H9 (cell line): ENCODE results near the gene VEGFD. TPM values are rescaled to one million over a fixed set of nuclear protein-coding genes. Genes with fewer than 3 reads are reported as not detected.

Experiments used
- DNase-seq: peaks from one replicate; pipeline ENCODE4 v3.0.0-alpha.2; 2017
- H2AFZ ChIP-seq: one replicate; pipeline ENCODE4 v1.6.1; 2013; ENCODE audit warnings: mild to moderate bottlenecking, low read length, control low read depth, moderate library complexity
- H2AK5ac ChIP-seq: 2 replicates; pipeline ENCODE4 v1.6.1; 2013; ENCODE audit warnings: low read length, control low read depth, mixed read lengths; ENCODE audit not compliant: insufficient read length
- H2BK120ac ChIP-seq: one replicate; pipeline ENCODE4 v1.6.1; 2013; ENCODE audit warnings: low read depth, mild to moderate bottlenecking, low read length, control low read depth, inconsistent platforms; ENCODE audit not compliant: poor library complexity, severe bottlenecking
- H2BK12ac ChIP-seq: 2 replicates; pipeline ENCODE4 v1.6.1; 2013; ENCODE audit warnings: low read length, control low read depth, mixed read lengths, low read depth; ENCODE audit not compliant: insufficient read length
- H2BK15ac ChIP-seq: 2 replicates; pipeline ENCODE4 v1.6.1; 2013; ENCODE audit warnings: low read depth, low read length, control low read depth
- H2BK20ac ChIP-seq: one replicate; pipeline ENCODE4 v1.6.1; 2013; ENCODE audit warnings: low read depth, mild to moderate bottlenecking, low read length, control low read depth, inconsistent platforms; ENCODE audit not compliant: poor library complexity, severe bottlenecking
- H2BK5ac ChIP-seq: 2 replicates; pipeline ENCODE4 v1.6.1; 2013; ENCODE audit warnings: low read length, control low read depth, mixed read lengths; ENCODE audit not compliant: insufficient read length
- H3K14ac ChIP-seq: 2 replicates; pipeline ENCODE4 v1.6.1; 2013; ENCODE audit warnings: low read length, control low read depth; ENCODE audit not compliant: insufficient read depth
- H3K18ac ChIP-seq: 2 replicates; pipeline ENCODE4 v1.6.1; 2013; ENCODE audit warnings: low read depth, mild to moderate bottlenecking, mixed read lengths, low read length, control low read depth; ENCODE audit not compliant: insufficient read length
- H3K23ac ChIP-seq: 2 replicates; pipeline ENCODE4 v1.6.1; 2013; ENCODE audit warnings: low read length, control low read depth, mixed read lengths, low read depth; ENCODE audit not compliant: insufficient read length
- H3K23me2 ChIP-seq: 2 replicates; pipeline ENCODE4 v1.6.1; 2013; ENCODE audit warnings: low read depth, mild to moderate bottlenecking, mixed read lengths, low read length, control low read depth; ENCODE audit not compliant: insufficient read length, poor library complexity, severe bottlenecking
- H3K27ac ChIP-seq: 2 replicates; pipeline ENCODE4 v1.5.1; 2013; ENCODE audit warnings: low read length, control low read depth, mixed read lengths, low read depth; ENCODE audit not compliant: insufficient read length
- H3K27me3 ChIP-seq: 2 replicates; pipeline ENCODE4 v1.6.1; 2013; ENCODE audit warnings: low read length, control low read depth, inconsistent platforms; ENCODE audit not compliant: insufficient read depth
- H3K4ac ChIP-seq: 2 replicates; pipeline ENCODE4 v1.6.1; 2013; ENCODE audit warnings: low read depth, mild to moderate bottlenecking, control low read depth, inconsistent platforms, low read length, moderate library complexity
- H3K4me1 ChIP-seq: 2 replicates; pipeline ENCODE4 v1.6.1; 2013; ENCODE audit warnings: low read length, control low read depth, inconsistent platforms; ENCODE audit not compliant: insufficient read depth
- H3K4me2 ChIP-seq: 2 replicates; pipeline ENCODE4 v1.6.1; 2013; ENCODE audit warnings: low read length, control low read depth, mixed read lengths; ENCODE audit not compliant: insufficient read length, insufficient read depth
- H3K56ac ChIP-seq: 2 replicates; pipeline ENCODE4 v1.6.1; 2013; ENCODE audit warnings: low read depth, mild to moderate bottlenecking, mixed read lengths, low read length, control low read depth; ENCODE audit not compliant: insufficient read length
- H3K79me1 ChIP-seq: 2 replicates; pipeline ENCODE4 v1.6.1; 2013; ENCODE audit warnings: low read depth, mild to moderate bottlenecking, moderate library complexity, low read length, control low read depth, inconsistent platforms; ENCODE audit not compliant: insufficient read depth, poor library complexity, severe bottlenecking
- H3K79me2 ChIP-seq: 2 replicates; pipeline ENCODE4 v1.6.1; 2013; ENCODE audit warnings: low read length, control low read depth, inconsistent platforms; ENCODE audit not compliant: insufficient read depth
- H3K9ac ChIP-seq: 2 replicates; pipeline ENCODE4 v1.6.1; 2013; ENCODE audit warnings: low read length, control low read depth, mixed read lengths; ENCODE audit not compliant: insufficient read length; ENCODE audit errors: extremely low read depth
- H3K9me3 ChIP-seq: one replicate; pipeline ENCODE4 v1.6.1; 2013; ENCODE audit warnings: low read depth, low read length, inconsistent platforms; ENCODE audit not compliant: control insufficient read depth
- H3T11ph ChIP-seq: one replicate; pipeline ENCODE4 v1.6.1; 2013; ENCODE audit warnings: mild to moderate bottlenecking, low read length, control low read depth, inconsistent platforms
- H4K20me1 ChIP-seq: one replicate; pipeline ENCODE4 v1.6.1; 2013; ENCODE audit not compliant: control insufficient read depth, insufficient read length, insufficient read depth
- H4K5ac ChIP-seq: 2 replicates; pipeline ENCODE4 v1.6.1; 2013; ENCODE audit warnings: low read depth, mild to moderate bottlenecking, mixed read lengths, low read length, control low read depth; ENCODE audit not compliant: insufficient read length
- H4K8ac ChIP-seq: replicated peaks from 2 replicates; pipeline ENCODE4 v1.6.1; 2013; ENCODE audit warnings: low read length, control low read depth, mixed read lengths, low read depth; ENCODE audit not compliant: insufficient read length
- H4K91ac ChIP-seq: 2 replicates; pipeline ENCODE4 v1.6.1; 2013; ENCODE audit warnings: low read depth, mild to moderate bottlenecking, moderate library complexity, mixed read lengths, low read length, control low read depth; ENCODE audit not compliant: insufficient read length
- H3K27ac Mint-ChIP-seq, 3 experiments: 2 replicates in 2 of 3; 3 replicates in 1 of 3; pipeline ENCODE4 v1.8.0; 2020 to 2021; ENCODE audit warnings: mixed read lengths in 3 of 3, mild to moderate bottlenecking in 1 of 3, moderate library complexity in 1 of 3
- H3K27me3 Mint-ChIP-seq: 2 replicates; pipeline ENCODE4 v1.8.0; 2021; ENCODE audit warnings: low read depth, mild to moderate bottlenecking, moderate library complexity, mixed read lengths
- H3K36me3 Mint-ChIP-seq, 3 experiments: 2 replicates in 2 of 3; 3 replicates in 1 of 3; pipeline ENCODE4 v1.8.0; 2020 to 2021; ENCODE audit warnings: low read depth in 3 of 3, mixed read lengths in 3 of 3; ENCODE audit not compliant: insufficient read depth in 1 of 3
- H3K4me1 Mint-ChIP-seq, 2 experiments: 2 replicates each; pipeline ENCODE4 v1.8.0; 2020; ENCODE audit warnings: mixed read lengths in 2 of 2
- H3K4me3 Mint-ChIP-seq, 2 experiments: 2 replicates in 1 of 2; 3 replicates in 1 of 2; pipeline ENCODE4 v1.8.0; 2020 to 2021; ENCODE audit warnings: mild to moderate bottlenecking in 2 of 2, mixed read lengths in 2 of 2, moderate library complexity in 1 of 2
- H3K9me3 Mint-ChIP-seq, 2 experiments: 2 replicates in 1 of 2; 3 replicates in 1 of 2; pipeline ENCODE4 v1.8.0; 2020; ENCODE audit warnings: mild to moderate bottlenecking in 2 of 2, mixed read lengths in 2 of 2, moderate library complexity in 1 of 2
- WGBS: extraction: QIAGEN DNeasy Blood & Tissue Kit; methylation state at CpG from one replicate; pipeline ENCODE4 v1.1.7; 2013; ENCODE audit warnings: missing lambda C conversion rate, low lambda C conversion rate, mixed read lengths; ENCODE audit not compliant: insufficient read length; ENCODE audit errors: extremely low coverage; 5-methylcytosine and 5-hydroxymethylcytosine counted together
- total RNA-seq: library from RNA; stranded (reverse); gene quantifications from 2 replicates; pipeline ENCODE4 v1.2.1, GENCODE V29; 2021
- TF ChIP-seq, protein P1 (sequence below): fragments of 200-600 bp; sonication (generic); conservative IDR thresholded peaks from 3 replicates; pipeline ENCODE4 v1.8.0; 2021; ENCODE audit warnings: antibody characterized with exemption, mild to moderate bottlenecking

VEGFD gene
- total RNA-seq, 1 experiment from 2014 or later = 0.11 TPM

DNA sequence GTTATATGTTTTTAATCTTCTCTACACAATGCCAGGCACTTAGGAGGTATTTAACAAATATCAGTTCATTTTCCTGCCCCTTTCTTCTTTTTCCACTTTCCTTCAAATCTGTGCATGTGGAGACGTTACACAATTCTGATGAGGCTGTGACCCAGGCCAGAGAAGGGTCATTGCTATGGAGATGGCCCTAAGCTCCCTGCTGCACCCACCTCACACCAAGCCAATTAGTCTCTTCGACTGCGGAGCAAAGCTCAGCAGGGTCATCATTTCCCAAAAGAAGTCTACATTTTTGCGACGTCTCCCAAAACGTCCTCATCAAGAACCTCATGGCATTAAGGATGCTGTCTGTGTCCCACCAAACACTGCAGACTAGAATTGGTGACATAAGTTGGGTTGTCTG, 28.9 kb upstream of the VEGFD start:
- H3K18ac ChIP-seq = no peak overlapping the region
- H3K27ac ChIP-seq = no peak overlapping the region
- WGBS = no CpG with 5 or more reads among the region's 6 CpGs
- no peak overlapping the region for H2AFZ ChIP-seq
- Mint-ChIP-seq H3K27ac (no peak overlapping the region), H3K9me3 (peaks cover 5 to 6% of the 10 kb centered on the region in 2 experiments), H3K27me3 (no peaks in the 10 kb centered on the region; the same call in 1 of the 2 replicates), H3K36me3 (peaks cover 6 to 16% (median 13%) of the 10 kb centered on the region in 3 experiments), H3K4me3 (no peak overlapping the region), H3K4me1 (peaks cover 8 to 15% of the 10 kb centered on the region in 2 experiments)
- H4K20me1 ChIP-seq = no peaks in the 10 kb centered on the region
- peaks cover 7% of the 10 kb centered on the region for H3K9me3 ChIP-seq
- no peaks in the 10 kb centered on the region for H3K79me2 ChIP-seq
- no peak overlapping the region for H4K8ac ChIP-seq
- peaks cover 7% of the 10 kb centered on the region; the same call in 1 of the 2 replicates for H3K4me1 ChIP-seq
- no peak overlapping the region for H2BK120ac ChIP-seq
- no peak overlapping the region for H3K23ac ChIP-seq
- H2AK5ac ChIP-seq = no peak overlapping the region
- H2BK5ac ChIP-seq = no peak overlapping the region
- TF ChIP-seq, protein P1, sequence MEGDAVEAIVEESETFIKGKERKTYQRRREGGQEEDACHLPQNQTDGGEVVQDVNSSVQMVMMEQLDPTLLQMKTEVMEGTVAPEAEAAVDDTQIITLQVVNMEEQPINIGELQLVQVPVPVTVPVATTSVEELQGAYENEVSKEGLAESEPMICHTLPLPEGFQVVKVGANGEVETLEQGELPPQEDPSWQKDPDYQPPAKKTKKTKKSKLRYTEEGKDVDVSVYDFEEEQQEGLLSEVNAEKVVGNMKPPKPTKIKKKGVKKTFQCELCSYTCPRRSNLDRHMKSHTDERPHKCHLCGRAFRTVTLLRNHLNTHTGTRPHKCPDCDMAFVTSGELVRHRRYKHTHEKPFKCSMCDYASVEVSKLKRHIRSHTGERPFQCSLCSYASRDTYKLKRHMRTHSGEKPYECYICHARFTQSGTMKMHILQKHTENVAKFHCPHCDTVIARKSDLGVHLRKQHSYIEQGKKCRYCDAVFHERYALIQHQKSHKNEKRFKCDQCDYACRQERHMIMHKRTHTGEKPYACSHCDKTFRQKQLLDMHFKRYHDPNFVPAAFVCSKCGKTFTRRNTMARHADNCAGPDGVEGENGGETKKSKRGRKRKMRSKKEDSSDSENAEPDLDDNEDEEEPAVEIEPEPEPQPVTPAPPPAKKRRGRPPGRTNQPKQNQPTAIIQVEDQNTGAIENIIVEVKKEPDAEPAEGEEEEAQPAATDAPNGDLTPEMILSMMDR = no peak
- H4K91ac ChIP-seq = no peak overlapping the region
- H3K14ac ChIP-seq = no peak overlapping the region
- no peak overlapping the region for H3K56ac ChIP-seq
- H2BK12ac ChIP-seq = no peak overlapping the region
- H4K5ac ChIP-seq = no peak overlapping the region
- H3T11ph ChIP-seq = no peak overlapping the region
- peaks cover 3% of the 10 kb centered on the region for H3K79me1 ChIP-seq
- H3K23me2 ChIP-seq = no peaks in the 10 kb centered on the region
- H2BK15ac ChIP-seq = no peak overlapping the region
- no peak overlapping the region for H2BK20ac ChIP-seq
- H3K9ac ChIP-seq = no peak overlapping the region
- H3K4me2 ChIP-seq = no peak overlapping the region
- no peaks in the 10 kb centered on the region for H3K27me3 ChIP-seq
- H3K4ac ChIP-seq = no peak overlapping the region
- no peak for DNase-seq
